ENCODE measurements around the gene ST3GAL2. TPM values are rescaled to one million over a fixed set of nuclear protein-coding genes. Genes with fewer than 3 reads are reported as not detected.
"Not testable (repeated sequence)": the region's sequence is repeated elsewhere in the genome, so short reads cannot be mapped to it uniquely, and the experiment has no call there.

ST3GAL2 gene
- total RNA-seq, 2 donors from 2014 or later: 9.1 to 11.2 TPM

- Histone ChIP-seq H3K4me3 (no peak overlapping the region), H3K4me1 (peaks cover 34% of the 10 kb centered on the region), H3K27ac (peak overlapping the region in 3 of 4 donors; percentile 73 to 99 (median 98)), H3K9me3 (no peaks in the 10 kb centered on the region), H3K36me3 (replicated peaks in 1 of 2; ENCODE audit: insufficient read depth in 1 of 2, low read depth in 2 of 2) (no peaks in the 10 kb centered on the region), H3K27me3 (no peaks in the 10 kb centered on the region)
- intact Hi-C loops (cut with DNase I): loop anchor here (10.0 kb wide), 1 partner anchor 51 kb away; the partner anchor contains the start of gene DDX19B
- TF ChIP-seq POLR2A (IDR thresholded peaks at IDR 0.05) (no peak), CTCF (IDR thresholded peaks at IDR 0.05) (no peak)
- ATAC-seq: no peak
- WGBS, 2 donors: 83% methylated on average over 10 of the region's 10 CpGs
- no peak for DNase-seq
Measured at GRCh38 chr16:70345840-70346239, 93.1 kb downstream of the ST3GAL2 start.

GRCh38 chr16:70342016-70342415, 96.9 kb downstream of the ST3GAL2 start:
- Histone ChIP-seq H3K27me3 (no peaks in the 10 kb centered on the region), H3K4me1 (peaks cover 10% of the 10 kb centered on the region), H3K27ac (no peak overlapping the region), H3K4me3 (no peak overlapping the region), H3K9me3 (no peaks in the 10 kb centered on the region), H3K36me3 (replicated peaks in 1 of 2; ENCODE audit: insufficient read depth in 1 of 2, low read depth in 2 of 2) (no peaks in the 10 kb centered on the region)
- ATAC-seq (no peak), DNase-seq (no peak)
- intact Hi-C loops (cut with DNase I): loop anchor here (10.0 kb wide), 1 partner anchor 47 kb away; the partner anchor contains the start of gene DDX19B
- WGBS, 2 donors: 78 to 83% methylated on average over 3 of the region's 3 CpGs
- TF ChIP-seq CTCF (IDR thresholded peaks at IDR 0.05): no peak
- TF ChIP-seq POLR2A (IDR thresholded peaks at IDR 0.05): no peak

- TF ChIP-seq CTCF (IDR thresholded peaks at IDR 0.05): no peak
- Histone ChIP-seq H3K36me3 (replicated peaks in 1 of 2; ENCODE audit: insufficient read depth in 1 of 2, low read depth in 2 of 2) (no peaks in the 10 kb centered on the region), H3K27ac (no peak overlapping the region), H3K4me3 (no peak overlapping the region), H3K9me3 (no peaks in the 10 kb centered on the region), H3K27me3 (no peaks in the 10 kb centered on the region), H3K4me1 (peaks cover 10% of the 10 kb centered on the region)
- ATAC-seq: no peak
- 72 to 83% methylated on average over 4 of the region's 4 CpGs for WGBS, 2 donors
- intact Hi-C loops (cut with DNase I): loop anchor here (10.0 kb wide), 1 partner anchor 47 kb away; the partner anchor contains the start of gene DDX19B
- no peak for DNase-seq
Measured at GRCh38 chr16:70341600-70341999, 97.3 kb downstream of the ST3GAL2 start.

GRCh38 chr16:70337814-70338213, 101.1 kb downstream of the ST3GAL2 start:
- Histone ChIP-seq H3K36me3 (replicated peaks in 1 of 2; ENCODE audit: insufficient read depth in 1 of 2, low read depth in 2 of 2) (peaks cover 0 to 15% of the 10 kb centered on the region in 2 donors), H3K27me3 (no peaks in the 10 kb centered on the region), H3K4me3 (no peak overlapping the region), H3K9me3 (no peaks in the 10 kb centered on the region), H3K4me1 (no peaks in the 10 kb centered on the region), H3K27ac (no peak overlapping the region)
- TF ChIP-seq CTCF (IDR thresholded peaks at IDR 0.05) (no peak), POLR2A (IDR thresholded peaks at IDR 0.05) (no peak)
- ATAC-seq: no peak
- DNase-seq: no peak
- WGBS, 2 donors: 91 to 95% methylated on average over 5 of the region's 5 CpGs
- intact Hi-C loops (cut with DNase I): no loop called here

- intact Hi-C loops (cut with DNase I); H3K27me3 ChIP-seq; ATAC-seq; H3K4me1 ChIP-seq; H3K27ac ChIP-seq; DNase-seq; H3K4me3 ChIP-seq; H3K9me3 ChIP-seq: not testable (repeated sequence)
- 72 to 84% methylated on average over 4 to 7 of the region's 12 CpGs for WGBS, 2 donors
- H3K36me3 ChIP-seq (replicated peaks in 1 of 2; ENCODE audit: insufficient read depth in 1 of 2, low read depth in 2 of 2): peaks cover 0 to 27% of the 10 kb centered on the region in 2 donors
Measured at GRCh38 chr16:70332728-70333127, 106.2 kb downstream of the ST3GAL2 start.
